T-helper 1 cell treated with Interleukin-12 subunit alpha and Interleukin-12 subunit beta and Interleukin-4 antibody, amounts not matched to agents 30 ng/mL and 1 ng/mL, for 36 hours (primary cell): ENCODE measurements around the gene ARHGEF19. TPM values are rescaled to one million over a fixed set of nuclear protein-coding genes. Genes with fewer than 3 reads are reported as not detected.

Source experiments
- intact Hi-C: fragments of 100-400 bp; cut with micrococcal nuclease; formaldehyde crosslinking; loops from one replicate; pipeline ENCODE4 v1.15.1; 2024
- total RNA-seq: library from RNA; stranded (reverse); gene quantifications from 2 replicates; pipeline ENCODE4 v1.2.3, GENCODE V29; 2022

The ARHGEF19 gene
- total RNA-seq, 1 donor from 2014 or later = 8.2 TPM

DNA sequence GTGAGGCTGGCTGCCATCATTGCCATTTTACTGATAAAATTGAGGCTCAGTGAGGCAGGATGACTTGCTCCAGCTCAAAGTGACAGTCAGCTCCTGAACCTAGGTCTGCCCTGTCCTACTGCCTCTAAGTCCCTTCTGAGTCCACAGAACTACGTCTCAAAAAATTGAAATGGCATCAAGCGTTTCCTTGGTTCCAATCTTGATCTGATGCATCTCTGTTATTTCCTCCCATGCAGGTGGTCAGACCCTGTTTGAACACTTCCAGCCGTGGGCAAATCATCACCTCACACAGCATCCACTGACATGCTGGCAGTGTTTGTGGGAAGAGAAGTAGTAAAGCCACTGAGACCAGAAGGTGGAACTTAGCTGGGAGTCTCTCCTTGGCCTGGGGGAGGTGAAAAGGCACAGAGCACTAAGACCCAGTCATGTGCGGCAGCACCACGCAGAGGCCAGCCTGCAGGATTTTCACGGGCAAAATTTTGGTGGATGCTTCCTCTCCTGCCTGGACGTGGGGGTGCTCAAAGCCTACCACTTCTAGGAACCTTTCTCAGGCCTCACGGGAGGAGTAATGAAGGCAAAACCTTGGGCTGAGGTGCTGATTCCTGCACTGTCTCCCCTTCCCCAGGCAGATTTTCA is 32.3 kb upstream of the ARHGEF19 start:
- intact Hi-C loops = loop anchor here (1.0 to 2.0 kb wide), 7 partner anchors 27 to 429 kb away; partner anchors contain the start of gene SZRD1

DNA sequence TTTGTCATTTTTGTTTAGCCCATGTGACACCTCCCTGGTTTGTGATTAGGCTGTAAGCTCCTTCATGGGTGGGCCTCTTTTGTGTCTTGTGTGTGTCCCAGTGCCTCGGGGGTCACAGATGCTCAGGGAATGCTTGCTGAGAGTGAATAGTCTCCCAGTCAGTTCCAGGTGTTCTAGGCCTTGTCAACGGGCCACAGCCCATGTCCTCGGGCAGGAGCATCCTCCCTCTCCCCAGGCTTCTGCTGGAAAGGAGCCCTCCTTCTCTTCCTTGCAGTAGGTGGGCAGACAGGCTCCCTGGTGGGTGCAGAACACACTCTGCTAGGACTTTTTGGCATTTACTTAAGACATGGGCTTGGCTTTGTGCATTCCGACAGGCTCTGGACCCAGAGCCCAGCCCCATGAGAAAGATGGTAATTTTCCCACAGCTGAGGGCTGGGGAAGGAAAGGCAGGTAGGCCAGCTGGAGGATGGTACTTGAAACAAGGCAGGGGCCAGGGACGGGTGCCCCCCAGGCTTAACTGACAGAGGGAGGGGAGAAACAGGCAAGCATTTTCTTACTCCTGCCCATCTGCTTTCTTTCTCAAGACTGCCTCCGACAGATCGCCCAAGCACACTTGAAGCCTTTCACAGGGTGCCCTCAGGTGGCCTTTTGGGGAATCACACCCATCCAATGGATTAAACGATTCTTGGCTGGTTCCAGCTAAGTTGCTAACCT is 31.6 kb upstream of the ARHGEF19 start:
- intact Hi-C loops = loop anchor here (1.0 to 2.0 kb wide), 7 partner anchors 27 to 429 kb away; partner anchors contain the start of gene SZRD1

DNA sequence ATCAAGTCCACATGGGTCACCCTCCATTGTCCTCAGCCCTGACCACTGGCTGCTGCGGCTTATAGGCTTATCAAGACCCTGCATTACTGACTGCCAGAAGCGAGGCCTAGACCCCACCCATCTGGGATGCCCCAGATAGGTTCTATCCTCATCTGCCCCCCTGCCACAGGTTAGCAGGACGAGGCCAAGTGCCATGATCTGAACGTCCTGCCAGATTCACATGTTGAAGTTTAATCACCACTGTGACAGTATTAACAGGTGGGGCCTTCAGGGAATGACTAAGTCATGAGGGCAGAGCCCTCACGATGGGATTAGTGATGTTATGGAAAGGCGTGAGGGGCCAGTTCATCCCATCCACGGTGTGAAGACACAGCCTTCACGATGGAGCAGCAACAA is 30.8 kb upstream of the ARHGEF19 start:
- intact Hi-C loops = no loop called here

DNA sequence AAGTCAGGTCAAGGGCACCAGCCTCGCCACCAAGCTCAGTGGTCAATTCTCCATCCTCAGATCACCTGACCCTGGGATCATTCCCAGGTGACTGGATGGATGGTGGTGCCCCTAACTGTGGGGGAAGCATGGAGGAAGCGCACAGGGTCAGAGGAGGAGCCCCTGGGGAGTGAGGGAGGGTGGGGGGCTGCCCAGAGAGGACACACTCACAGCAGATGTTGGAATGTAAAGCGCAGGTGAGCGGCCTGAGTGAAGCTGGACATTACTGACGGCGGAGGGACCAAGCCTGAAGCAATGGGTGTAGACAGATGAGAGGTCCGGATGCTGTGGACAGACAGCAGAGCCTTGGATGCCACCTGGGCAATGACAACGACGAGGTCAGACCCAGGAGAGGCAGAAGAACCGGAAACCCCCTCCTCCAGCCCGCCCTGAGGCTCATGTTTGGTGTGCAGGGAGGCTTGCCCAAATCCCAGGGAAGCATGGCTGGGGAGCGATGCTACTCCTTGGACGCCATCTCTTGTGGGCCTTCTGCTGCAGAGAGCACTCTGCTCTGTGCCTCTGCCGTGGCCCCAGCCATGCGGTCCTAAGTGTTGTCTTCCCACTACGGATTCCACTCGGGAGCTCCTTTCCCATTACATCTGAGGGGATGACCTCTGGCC is 30.2 kb upstream of the ARHGEF19 start:
- intact Hi-C loops = no loop called here

DNA sequence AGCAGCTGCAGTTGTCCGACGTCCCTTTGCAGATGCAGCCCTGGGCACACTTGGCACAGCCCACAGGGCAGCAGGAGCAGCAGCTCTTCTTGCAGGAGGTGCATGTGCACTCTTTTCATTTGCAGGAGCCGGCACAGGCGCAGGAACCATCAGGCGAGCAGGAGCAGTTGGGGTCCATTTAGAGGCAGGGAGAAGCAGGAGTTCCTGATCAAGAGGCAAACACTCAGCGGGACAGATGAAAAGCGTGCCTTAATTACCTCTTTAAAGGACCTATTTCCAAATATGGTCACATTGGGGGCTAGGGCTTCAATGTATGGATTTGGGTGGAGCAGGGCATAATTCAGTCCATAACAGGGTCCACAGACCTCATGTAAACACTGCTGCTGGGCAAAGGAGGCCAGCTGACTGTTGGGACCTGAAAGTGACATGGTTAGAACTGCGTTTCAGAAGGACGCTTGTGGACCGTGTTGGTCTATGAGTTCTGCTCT is 28.8 kb upstream of the ARHGEF19 start:
- intact Hi-C loops = no loop called here

DNA sequence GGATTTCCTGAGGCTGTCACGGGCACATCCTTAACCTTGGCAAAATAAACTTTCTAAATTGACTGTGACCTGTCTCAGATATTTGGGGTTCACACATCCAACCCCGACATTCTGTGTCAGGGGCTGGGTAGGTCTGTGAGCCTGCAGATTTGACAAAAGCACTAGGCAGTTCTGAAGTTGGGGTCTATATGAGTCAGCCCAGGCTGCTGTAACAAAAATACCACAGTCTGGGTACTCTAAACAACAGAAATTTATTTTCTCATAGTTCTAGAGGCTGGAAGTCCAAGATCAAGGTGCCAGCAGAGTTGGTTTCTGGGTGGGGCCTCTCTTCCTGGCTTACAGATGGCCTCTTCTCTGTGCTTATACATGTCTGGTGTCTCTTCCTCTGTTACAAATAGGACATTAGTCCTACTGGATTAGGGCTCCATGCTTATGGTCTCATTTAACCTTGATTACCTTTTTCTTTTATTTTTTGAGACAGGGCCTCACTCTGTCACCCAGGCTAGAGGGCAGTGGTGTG is 27.6 kb upstream of the ARHGEF19 start:
- intact Hi-C loops = no loop called here

DNA sequence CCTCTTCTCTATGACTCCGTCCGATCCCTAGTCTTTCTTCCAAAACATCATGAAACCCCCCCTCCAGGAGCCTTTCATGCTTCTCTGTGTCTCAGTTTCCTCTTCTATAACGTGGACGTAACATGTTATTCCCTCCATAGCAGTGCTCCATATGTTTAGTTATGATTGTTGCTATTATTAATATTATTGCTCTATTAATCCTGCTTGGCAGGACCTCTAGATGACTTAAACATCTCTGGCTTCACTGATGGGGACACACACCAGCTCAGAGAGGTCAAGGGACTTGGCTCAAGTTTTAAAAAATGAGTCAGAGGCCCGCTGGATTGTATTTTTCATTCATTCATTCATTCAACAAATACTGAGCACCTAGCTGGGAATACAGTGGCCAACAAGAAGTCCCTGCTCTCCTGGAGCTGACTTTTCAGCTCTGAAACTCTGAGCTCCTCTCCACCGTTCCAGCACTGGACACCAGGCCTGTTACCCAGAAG is 24.9 kb upstream of the ARHGEF19 start:
- intact Hi-C loops = loop anchor here (1.0 to 2.0 kb wide), 7 partner anchors 31 to 711 kb away; partner anchors contain the start of genes DNAJC16, FBXO42, SPEN and SZRD1

DNA sequence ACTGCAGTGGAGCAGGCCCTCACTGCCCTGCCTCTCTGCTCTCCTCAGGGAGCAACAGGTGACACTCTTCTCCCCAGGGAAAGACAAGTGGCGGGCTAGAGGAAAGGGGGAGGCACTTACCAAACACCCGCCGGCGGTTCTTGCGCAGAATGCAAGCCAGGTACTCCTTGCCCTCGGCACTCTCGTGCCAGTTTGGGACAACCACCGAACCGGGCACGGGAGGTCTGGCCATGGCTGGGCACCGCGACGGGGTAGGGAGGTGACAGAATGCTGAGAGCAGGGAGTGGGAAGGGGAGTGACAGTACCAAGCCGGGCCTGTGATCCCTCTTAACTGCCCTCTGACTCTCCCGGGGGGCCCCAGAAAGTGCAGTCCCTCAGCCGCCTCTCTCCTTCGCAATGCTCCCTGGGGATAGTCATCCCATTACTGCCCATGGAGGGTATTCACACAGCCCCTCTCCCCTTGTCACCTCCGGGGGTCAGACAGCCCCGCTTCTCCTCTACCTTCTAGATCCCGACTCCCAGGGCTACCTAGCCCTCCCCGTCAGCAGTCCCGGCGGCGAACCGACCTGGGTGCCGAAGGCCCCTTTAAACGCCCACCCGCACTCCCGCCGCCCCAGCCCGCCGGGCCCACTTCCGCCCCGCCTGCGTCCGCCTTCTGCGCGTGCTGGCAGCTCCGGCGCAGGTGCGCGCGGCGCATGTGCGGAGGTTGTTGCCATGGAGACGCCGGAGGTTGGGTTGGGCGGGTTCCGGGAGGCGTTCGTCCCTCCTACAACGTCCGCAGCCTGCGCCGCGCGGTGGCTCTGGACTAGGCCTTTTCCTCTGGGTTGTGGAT is 24.3 kb upstream of the ARHGEF19 start, which contains the start of gene CPLANE2:
TSS of gene CPLANE2 (minus strand) at position 673 of the 832 bp plus-strand sequence. CDS start at position 232, 441 bp downstream.
- intact Hi-C loops = loop anchor here (1.0 to 2.0 kb wide), 8 partner anchors 19 to 710 kb away; partner anchors contain the start of genes DNAJC16, FBXO42, SPEN and SZRD1

DNA sequence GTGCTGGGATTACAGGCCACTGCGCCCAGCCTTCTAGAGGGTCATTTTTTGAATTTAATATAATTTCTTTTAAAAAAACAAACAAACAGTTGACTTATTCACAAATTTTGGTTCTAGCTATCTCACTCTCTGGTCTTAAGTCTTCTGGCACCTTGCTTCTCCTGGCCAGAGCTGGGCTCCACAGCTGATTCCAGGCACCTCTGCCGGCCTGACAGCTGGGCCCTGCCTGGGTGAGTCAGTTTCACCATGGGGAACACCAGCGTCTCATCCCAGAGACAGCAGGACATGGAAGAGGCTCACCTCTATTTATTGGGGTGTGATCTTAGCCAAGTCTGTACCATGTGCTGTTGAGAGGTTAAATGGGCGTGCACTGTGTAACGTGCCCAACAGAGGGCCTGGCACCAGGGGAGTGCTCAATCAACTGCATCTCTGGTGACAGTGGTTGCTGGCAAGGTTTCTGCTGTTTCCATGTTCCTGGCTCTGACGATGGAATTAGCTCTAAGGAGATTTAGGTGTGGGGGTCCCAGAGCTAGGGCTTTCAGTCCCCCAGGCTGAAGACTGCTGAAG is 23.6 kb upstream of the ARHGEF19 start:
- intact Hi-C loops = loop anchor here (1.0 to 2.0 kb wide), 3 partner anchors 19 to 709 kb away; partner anchors contain the start of gene DNAJC16

DNA sequence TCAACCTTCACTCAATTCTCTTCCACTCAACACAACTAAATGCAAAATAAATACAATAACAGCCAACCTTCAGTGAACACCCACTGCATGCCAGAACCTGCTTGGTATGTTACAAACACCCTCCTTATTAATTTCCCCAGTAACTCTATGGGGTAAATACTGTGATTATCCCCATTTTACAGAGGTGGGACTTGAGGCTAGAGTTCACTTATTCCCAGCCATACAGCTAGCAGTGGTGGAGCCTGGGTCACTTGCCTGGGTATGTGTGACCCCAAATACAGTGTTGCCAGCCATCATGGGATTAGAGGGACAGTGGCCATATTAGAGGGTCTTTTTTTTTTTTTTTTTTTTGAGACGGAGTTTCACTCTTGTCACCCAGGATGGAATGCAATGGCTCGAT is 22.9 kb upstream of the ARHGEF19 start:
- intact Hi-C loops = no loop called here

DNA sequence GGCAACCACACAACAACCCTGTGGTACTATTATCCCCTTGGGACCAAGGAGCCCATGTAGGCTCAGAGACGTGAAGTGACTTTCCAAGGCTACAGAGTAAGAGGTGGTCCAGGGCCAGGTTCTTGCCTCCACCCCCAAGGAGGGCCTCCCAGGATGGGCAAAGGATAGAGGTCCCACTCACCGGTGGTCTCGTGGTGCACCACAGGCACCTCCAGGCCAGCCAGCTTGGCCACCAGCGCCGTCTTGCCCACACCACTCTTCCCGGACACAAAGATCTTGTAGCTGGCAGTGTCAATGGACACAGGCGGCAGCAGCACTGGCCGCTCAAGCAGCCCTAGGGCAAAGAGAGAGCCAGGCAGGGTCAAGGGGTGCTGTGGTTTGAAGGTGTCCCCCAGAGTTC is 21.0 kb upstream of the ARHGEF19 start:
- intact Hi-C loops = no loop called here

DNA sequence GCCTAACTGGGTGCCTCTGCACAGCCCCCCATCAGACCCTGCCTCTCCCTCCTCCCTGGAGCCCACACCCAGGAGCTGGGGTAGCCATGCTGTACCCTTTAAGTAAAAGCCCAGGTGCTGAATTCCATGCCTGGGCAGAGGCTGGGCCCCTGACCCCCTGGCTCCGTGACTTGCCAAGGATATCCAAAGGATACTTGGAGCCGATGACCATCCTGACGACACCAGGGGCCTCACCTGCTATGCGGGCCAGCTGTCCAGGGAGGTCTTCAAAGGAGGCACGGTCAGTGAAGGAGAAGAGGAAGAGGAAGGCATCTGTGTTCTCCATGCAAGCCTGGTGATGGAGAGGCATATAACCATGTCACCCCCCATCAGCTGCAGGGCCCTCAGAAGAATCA is 19.9 kb upstream of the ARHGEF19 start:
- intact Hi-C loops = no loop called here

DNA sequence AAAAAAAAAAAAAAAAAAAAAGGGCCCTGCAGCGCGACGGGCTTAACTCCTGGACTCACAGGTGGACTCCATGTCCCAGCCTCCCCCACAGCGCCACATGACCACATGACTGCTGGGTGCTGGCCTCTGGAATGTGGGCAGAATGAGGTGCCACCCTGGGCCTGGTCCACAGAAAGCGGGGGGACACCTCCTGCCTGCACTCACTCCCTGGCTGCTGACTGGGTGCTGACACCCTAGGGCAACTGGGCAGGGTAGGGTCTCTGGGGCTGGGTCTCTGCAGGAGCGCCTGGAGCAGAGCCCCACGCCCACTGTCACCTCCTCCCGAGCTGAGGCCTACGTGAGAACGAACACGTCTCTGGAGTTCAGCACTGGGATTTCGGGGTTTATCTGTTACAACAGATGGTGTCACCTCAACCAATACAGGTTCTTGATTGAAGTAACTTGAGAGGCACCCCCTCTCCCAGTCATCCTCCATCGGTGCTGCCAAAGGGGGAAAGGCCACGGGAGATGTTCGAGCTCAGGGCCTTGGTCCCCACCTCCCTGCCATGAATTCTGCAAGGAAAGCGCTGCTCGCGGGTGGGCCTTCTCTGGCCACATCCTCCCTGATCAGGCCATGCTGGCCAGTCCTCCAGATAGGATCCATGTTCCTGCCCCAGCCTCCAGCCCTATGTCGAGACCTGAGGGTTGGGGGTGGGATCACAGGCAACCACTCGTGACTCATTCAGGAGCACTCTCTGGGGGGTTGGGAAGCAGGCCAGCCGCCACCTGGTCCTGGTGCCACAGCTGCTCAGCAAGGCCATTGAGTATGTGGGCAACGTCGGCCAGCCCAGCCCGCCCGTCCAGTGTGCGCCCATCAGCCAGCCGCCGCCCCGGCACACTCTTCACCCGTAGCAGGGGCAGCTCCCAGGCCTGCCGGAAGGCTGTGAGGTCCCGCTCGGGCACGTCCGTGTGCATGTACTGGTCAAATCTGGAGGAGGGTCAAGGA is 19.2 kb upstream of the ARHGEF19 start:
- intact Hi-C loops = no loop called here

DNA sequence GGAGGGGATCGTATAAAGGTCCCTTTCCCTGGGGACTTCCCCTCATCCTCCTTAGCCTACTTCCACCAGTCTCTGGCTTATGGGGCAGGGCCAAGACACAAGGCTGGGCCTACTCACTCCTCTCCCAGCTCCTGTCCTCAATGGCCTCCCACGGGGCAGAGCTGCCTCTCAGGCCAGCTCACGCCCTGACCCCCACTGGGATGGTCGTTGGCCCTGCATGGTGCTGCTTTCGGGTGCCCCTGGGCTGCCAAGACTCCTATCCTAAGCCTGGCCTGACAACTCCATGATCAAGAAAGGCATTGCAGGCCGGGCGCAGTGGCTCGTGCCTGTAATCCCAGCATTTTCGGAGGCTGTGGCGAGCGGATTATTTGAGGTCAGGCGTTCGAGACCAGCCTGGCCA is 18.3 kb upstream of the ARHGEF19 start:
- intact Hi-C loops = no loop called here

DNA sequence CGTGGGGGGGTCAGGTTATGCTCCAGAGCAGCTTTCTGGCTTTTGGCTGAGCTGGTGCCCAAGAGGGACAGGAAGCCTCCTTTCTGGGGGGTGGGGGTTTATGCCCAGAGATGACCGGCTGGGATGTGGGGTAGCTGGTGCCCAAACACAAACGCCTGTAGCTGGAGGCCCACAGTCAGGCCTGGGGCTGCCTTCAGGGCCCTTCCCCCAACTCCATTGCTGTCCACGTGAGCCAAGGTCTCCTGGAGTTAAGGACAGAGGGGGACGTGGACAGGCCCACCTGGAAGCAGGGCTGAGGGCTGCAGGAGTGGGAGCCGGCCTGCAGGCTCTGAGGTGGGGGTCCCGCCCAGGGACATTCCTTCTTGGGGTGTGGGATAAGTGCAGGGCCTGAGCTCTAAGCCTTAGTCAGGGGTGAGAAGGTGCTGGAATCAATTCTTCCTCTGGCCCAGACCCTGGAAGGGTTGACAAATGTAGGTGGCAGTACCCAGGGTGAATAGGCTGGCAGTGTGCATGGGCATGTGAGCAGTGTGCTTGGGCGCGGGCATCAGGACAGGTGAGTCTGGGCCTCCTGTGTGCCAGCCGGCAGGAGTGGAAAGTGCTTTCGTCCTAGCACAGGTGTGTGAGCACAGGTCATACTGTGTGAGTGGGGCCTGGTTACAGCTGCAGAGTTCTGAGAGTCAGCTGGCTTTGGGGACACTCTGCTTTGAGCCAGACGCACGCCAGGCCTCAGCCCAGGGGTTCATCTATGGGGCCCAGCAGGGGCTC is 17.7 kb upstream of the ARHGEF19 start:
- intact Hi-C loops = no loop called here

DNA sequence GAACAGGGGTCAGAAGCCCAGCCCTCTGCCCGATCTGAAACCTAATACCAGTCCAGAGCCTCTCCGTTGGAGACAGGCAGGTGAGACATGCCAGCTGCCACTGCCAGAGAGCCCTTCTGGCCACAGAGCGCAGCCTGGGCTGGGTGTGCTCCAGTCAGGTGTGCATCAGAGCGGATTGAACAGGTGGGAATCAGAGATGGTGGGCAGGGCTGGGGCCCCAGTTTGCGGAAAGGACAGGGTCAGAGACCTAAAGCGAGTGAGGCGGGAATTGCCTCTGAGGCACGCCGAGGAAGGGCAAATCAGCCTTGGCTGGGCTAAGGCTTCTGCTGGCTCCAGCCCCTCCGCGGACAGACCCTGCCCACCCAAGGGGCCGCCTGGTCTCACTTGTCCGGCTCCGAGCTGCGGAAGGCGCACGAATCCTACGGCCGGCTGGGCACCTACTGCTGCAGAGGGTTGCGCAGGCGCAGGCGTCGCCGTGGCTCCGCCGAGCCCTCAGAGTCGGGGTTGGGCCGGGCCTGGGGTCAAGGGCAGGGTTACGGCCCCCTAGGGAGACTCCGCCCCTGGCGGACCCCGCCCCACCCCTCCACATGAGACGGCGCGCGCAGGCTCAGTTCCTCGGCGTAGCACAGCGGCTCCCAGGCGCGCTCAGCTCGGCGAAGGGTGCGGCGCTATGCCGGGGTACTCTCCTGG is 14.2 kb upstream of the ARHGEF19 start:
- intact Hi-C loops = no loop called here

DNA sequence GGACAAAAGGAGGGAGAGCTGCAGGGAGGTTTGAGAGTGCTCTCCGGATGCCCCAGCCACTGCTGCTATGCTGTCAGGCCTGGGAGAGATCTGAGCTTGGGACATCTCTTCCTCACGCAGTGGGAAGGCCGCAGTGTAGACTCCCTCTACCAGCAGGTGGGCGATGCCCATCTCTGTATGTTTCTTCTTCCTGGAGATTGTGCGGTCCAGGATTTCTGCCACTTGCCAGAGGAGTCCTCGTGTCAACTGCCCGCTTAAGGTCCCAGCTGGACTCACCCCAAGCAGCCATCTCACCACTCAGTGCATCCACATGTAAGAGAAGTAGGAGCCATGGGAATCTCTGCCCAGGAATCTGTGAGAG is 13.7 kb upstream of the ARHGEF19 start:
- intact Hi-C loops = no loop called here

DNA sequence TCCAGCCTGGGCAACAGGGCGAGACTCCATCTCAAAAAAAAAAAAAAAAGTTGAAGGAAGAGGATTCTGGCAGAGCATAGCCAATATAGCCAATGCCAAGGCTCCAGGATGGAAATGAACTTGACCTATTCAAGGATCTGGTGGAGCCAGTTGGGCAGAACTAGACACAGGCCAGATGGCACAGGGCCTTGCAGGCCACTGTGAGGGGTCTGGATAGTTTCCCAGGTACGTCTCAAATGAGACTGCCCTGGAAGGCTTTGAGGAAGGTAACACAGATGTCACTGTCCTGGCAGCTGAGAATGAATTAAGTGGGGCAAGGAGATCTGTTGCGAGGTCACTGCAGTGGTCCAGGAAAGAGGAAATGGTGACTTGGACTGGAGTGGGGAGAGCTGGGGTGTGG is 12.0 kb upstream of the ARHGEF19 start:
- intact Hi-C loops = no loop called here
